ENCODE measurements around the gene ELANE.
"Not testable (repeated sequence)": the region's sequence is repeated elsewhere in the genome, so short reads cannot be mapped to it uniquely, and the experiment has no call there.

Gene ELANE

GRCh38 chr19:835210-835810 lies 16.8 kb upstream of the ELANE start:
- Histone ChIP-seq H3K27ac (no peak overlapping the region), H3K4me3 (no peak overlapping the region)
- TF ChIP-seq CTCF (IDR thresholded peaks at IDR 0.05): no peak
- no peak for DNase-seq (ENCODE audit: low spot score)

GRCh38 chr19:840519-841206 lies 11.4 kb upstream of the ELANE start, which contains the start of gene PRTN3:
Gene PRTN3 (plus strand): TSS chr19:840999. CDS start chr19:841009, 10 bp downstream.
- DNase-seq (ENCODE audit: low spot score): no peak
- TF ChIP-seq CTCF (IDR thresholded peaks at IDR 0.05): no peak
- H3K4me3 ChIP-seq: no peak within 1 kb of the TSS
- no peak within 1 kb of the TSS for H3K27ac ChIP-seq

GRCh38 chr19:842802-843179 lies 9.3 kb upstream of the ELANE start:
- not testable (repeated sequence) for DNase-seq (ENCODE audit: low spot score); H3K27ac ChIP-seq; H3K4me3 ChIP-seq

GRCh38 chr19:843180-843835 lies 8.8 kb upstream of the ELANE start:
- H3K4me3 ChIP-seq: peak overlapping the region; percentile 58
- H3K27ac ChIP-seq: no peak overlapping the region
- peak; percentile 68 for DNase-seq (ENCODE audit: low spot score)
- no peak for TF ChIP-seq CTCF (IDR thresholded peaks at IDR 0.05)

GRCh38 chr19:843836-844545 lies 8.1 kb upstream of the ELANE start:
- DNase-seq (ENCODE audit: low spot score): peak; percentile 58
- Histone ChIP-seq H3K27ac (no peak overlapping the region), H3K4me3 (peak overlapping the region; percentile 58)
- no peak for TF ChIP-seq CTCF (IDR thresholded peaks at IDR 0.05)

- no peak overlapping the region for H3K27ac ChIP-seq
- TF ChIP-seq CTCF (IDR thresholded peaks at IDR 0.05): no peak
- H3K4me3 ChIP-seq: no peak overlapping the region
- peak; percentile 47 for DNase-seq (ENCODE audit: low spot score)
Observed at GRCh38 chr19:844546-844971, 7.5 kb upstream of the ELANE start.
